SK-N-SH (cell line): Measurements from ENCODE around the gene ABHD17B. TPM values are rescaled to one million over a fixed set of nuclear protein-coding genes. Genes with fewer than 3 reads are reported as not detected.
A peak's percentile ranks its signal among the peaks of the same experiment; 100 is the strongest.

Experiments used
- CTCF ChIA-PET: fragments of 300-600, 350-600 bp; formaldehyde crosslinking; extraction: SDS; loops from one replicate; lab custom pipeline; 2021; lab: Yijun Ruan, JAX
- POLR2A ChIA-PET: fragments of 350-600 bp; sonication (Branson Sonifier 250); formaldehyde crosslinking; extraction: SDS; loops from one replicate; lab custom pipeline; 2020; ENCODE audit warnings: antibody characterized with exemption, inconsistent platforms; lab: Yijun Ruan, JAX
- DNase-seq: peaks from one replicate; pipeline ENCODE4 v3.0.0; 2012
- H2AFZ ChIP-seq: fragments of 200-600 bp; sonication (generic); 2 replicates; pipeline ENCODE4 v1.8.1; 2016; ENCODE audit warnings: antibody characterized with exemption, mild to moderate bottlenecking, low read depth
- H3F3A ChIP-seq: fragments of 200-600 bp; sonication (generic); replicated peaks from 2 replicates; pipeline ENCODE3; 2016; ENCODE audit warnings: antibody characterized with exemption, mild to moderate bottlenecking; ENCODE audit not compliant: insufficient read depth
- H3K27ac ChIP-seq, 2 experiments: fragments of 200-500 bp in 1 of 2; fragments of 200-600 bp in 1 of 2; sonication (Bioruptor generic) in 1 of 2; sonication (generic), shearing (Covaris generic) in 1 of 2; 2 replicates each; pipeline versions ENCODE4 v1.5.1 to v1.6.1; 2014 to 2016; ENCODE audit warnings: low read depth in 2 of 2, inconsistent platforms in 1 of 2, low read length in 1 of 2, mild to moderate bottlenecking in 1 of 2, mixed read lengths in 1 of 2
- H3K27me3 ChIP-seq: fragments of 200-600 bp; sonication (generic), shearing (Covaris generic); 2 replicates; pipeline ENCODE4 v1.6.1; 2016; ENCODE audit warnings: mixed run types; ENCODE audit not compliant: insufficient read depth
- H3K36me3 ChIP-seq, 2 experiments: fragments of 200-500 bp in 1 of 2; fragments of 200-600 bp in 1 of 2; sonication (Bioruptor generic) in 1 of 2; sonication (generic) in 1 of 2; replicated peaks in 1 of 2; 2 replicates each; pipeline versions ENCODE3 to v1.5.1; 2014 to 2016; ENCODE audit warnings: low read length in 1 of 2, mild to moderate bottlenecking in 1 of 2; ENCODE audit not compliant: insufficient read depth in 2 of 2, control insufficient read depth in 1 of 2
- H3K4me1 ChIP-seq, 2 experiments: fragments of 200-500 bp in 1 of 2; fragments of 200-600 bp in 1 of 2; sonication (Bioruptor generic) in 1 of 2; sonication (generic), shearing (Covaris generic) in 1 of 2; 2 replicates each; pipeline versions ENCODE4 v1.5.1 to v1.6.1; 2014 to 2016; ENCODE audit warnings: low read depth in 1 of 2, low read length in 1 of 2, mixed run types in 1 of 2; ENCODE audit not compliant: insufficient read depth in 2 of 2, control insufficient read depth in 1 of 2
- H3K4me2 ChIP-seq: fragments of 200-600 bp; sonication (generic), shearing (Covaris generic); 2 replicates; pipeline ENCODE4 v1.6.1; 2017; ENCODE audit warnings: mixed run types
- H3K4me3 ChIP-seq, 2 experiments: fragments of 200-500 bp in 1 of 2; fragments of 200-600 bp in 1 of 2; sonication (Bioruptor generic) in 1 of 2; sonication (generic), shearing (Covaris generic) in 1 of 2; 2 replicates each; pipeline versions ENCODE4 v1.5.1 to v1.8.1; 2014 to 2016; ENCODE audit warnings: low read depth in 2 of 2, inconsistent platforms in 1 of 2, low read length in 1 of 2, mild to moderate bottlenecking in 1 of 2, mixed read lengths in 1 of 2, moderate library complexity in 1 of 2
- H3K79me2 ChIP-seq: fragments of 200-600 bp; sonication (generic); 2 replicates; pipeline ENCODE4 v1.8.1; 2017; ENCODE audit warnings: mild to moderate bottlenecking; ENCODE audit not compliant: insufficient read depth
- H3K9ac ChIP-seq: fragments of 200-600 bp; sonication (generic); 2 replicates; pipeline ENCODE4 v1.6.1; 2017; ENCODE audit warnings: mixed run types
- H3K9me2 ChIP-seq: fragments of 200-600 bp; sonication (generic); 2 replicates; pipeline ENCODE4 v1.6.1; 2017; ENCODE audit warnings: mixed run types
- H3K9me3 ChIP-seq: fragments of 200-600 bp; sonication (generic); 2 replicates; pipeline ENCODE4 v1.6.1; 2017; ENCODE audit warnings: mixed run types, mild to moderate bottlenecking, moderate library complexity
- H4K20me1 ChIP-seq: fragments of 200-600 bp; sonication (generic); 2 replicates; pipeline ENCODE4 v1.6.1; 2017; ENCODE audit warnings: mild to moderate bottlenecking, mixed run types; ENCODE audit not compliant: insufficient read depth
- EZH2phosphoT487 ChIP-seq: fragments of 200-600 bp; sonication (generic); IDR thresholded peaks from 2 replicates; pipeline ENCODE4 v1.6.1; 2017; ENCODE audit warnings: low read depth, mixed run types, mild to moderate bottlenecking, antibody characterized with exemption, moderate library complexity, borderline replicate concordance
- FOXJ3 ChIP-seq: sonication (generic); formaldehyde crosslinking; IDR thresholded peaks from 2 replicates; pipeline ENCODE4 v1.5.1; 2020; ENCODE audit warnings: mild to moderate bottlenecking, missing genetic modification reagents
- GATA2 ChIP-seq: sonication (generic); formaldehyde crosslinking; IDR thresholded peaks from 2 replicates; pipeline ENCODE4 v1.5.0; 2020; ENCODE audit warnings: mild to moderate bottlenecking, missing genetic modification reagents
- IRF3 ChIP-seq: fragments of 150-350 bp; IDR thresholded peaks from 2 replicates; pipeline ENCODE4 v1.6.1; 2016; ENCODE audit warnings: mild to moderate bottlenecking, low read depth, low read length
- MAX ChIP-seq: IDR thresholded peaks from 2 replicates; pipeline ENCODE4 v1.4.0; 2012; ENCODE audit warnings: low read depth
- MEF2A ChIP-seq: IDR thresholded peaks from 2 replicates; pipeline ENCODE4 v1.4.0; 2012; ENCODE audit warnings: low read depth, borderline replicate concordance
- MXI1 ChIP-seq: IDR thresholded peaks from 2 replicates; pipeline ENCODE4 v1.6.1; 2012; ENCODE audit warnings: mild to moderate bottlenecking, low read depth, low read length, improper control_type of control experiment
- NFIC ChIP-seq: IDR thresholded peaks from 2 replicates; pipeline ENCODE4 v1.4.0; 2012; ENCODE audit warnings: borderline replicate concordance
- RAD21 ChIP-seq: IDR thresholded peaks from 2 replicates; pipeline ENCODE4 v1.6.1; 2012; ENCODE audit warnings: mild to moderate bottlenecking, low read length
- RCOR1 ChIP-seq: fragments of 150-350 bp; IDR thresholded peaks from 2 replicates; pipeline ENCODE4 v1.6.1; 2017; ENCODE audit warnings: antibody characterized with exemption, low read length
- USF1 ChIP-seq: IDR thresholded peaks from 2 replicates; pipeline ENCODE4 v1.4.0; 2012; ENCODE audit warnings: low read depth, borderline replicate concordance
- USF2 ChIP-seq: fragments of 150-350 bp; IDR thresholded peaks from 2 replicates; pipeline ENCODE4 v1.6.1; 2017; ENCODE audit warnings: antibody characterized with exemption, low read length, low read depth, borderline replicate concordance
- WGBS: methylation state at CpG from one replicate; pipeline ENCODE4 v1.1.6; 2017; ENCODE audit warnings: low lambda C conversion rate; 5-methylcytosine and 5-hydroxymethylcytosine counted together
- polyA plus RNA-seq, 3 experiments: library from polyadenylated mRNA; depleted of rRNA; stranded (reverse); fragments of >200 nt; gene quantifications; 2 replicates each; pipeline ENCODE4 v1.2.3, GENCODE V29; 2012

ABHD17B gene
- polyA plus RNA-seq, 1 of the 3 experiments (the other 2 are of a cell fraction), result 7.3 TPM

GRCh38 chr9:71929223-71929622 is 18.2 kb upstream of the ABHD17B start:
- WGBS, result 100% methylated on average over 2 of the region's 2 CpGs
- H4K20me1 ChIP-seq, result 0 out of 2 replicates have a peak, but pooled peaks cover 2% of the 10 kb centered on the region
- H3K79me2 ChIP-seq, result peaks cover 50% of the 10 kb centered on the region; the same call in 1 of the 2 replicates
- TF ChIP-seq MXI1, result no peak
- TF ChIP-seq RCOR1, result no peak
- no peak for TF ChIP-seq USF1
- no peak for TF ChIP-seq NFIC
- no peak for TF ChIP-seq MEF2A
- peaks cover 0 to 8% of the 10 kb centered on the region in 2 experiments for H3K36me3 ChIP-seq
- no peaks in the 10 kb centered on the region for H3K9me2 ChIP-seq
- H3K9me3 ChIP-seq, result no peaks in the 10 kb centered on the region
- H3K4me1 ChIP-seq, result no peaks in the 10 kb centered on the region
- CTCF ChIA-PET, result no interaction called here
- no peak overlapping the region for H3K4me3 ChIP-seq
- H2AFZ ChIP-seq, result no peak overlapping the region
- no peak for DNase-seq
- peak overlapping the region in 1 of 2 experiments; percentile 14; a peak in 2 of 4 replicates for H3K27ac ChIP-seq
- H3K9ac ChIP-seq, result no peak overlapping the region
- POLR2A ChIA-PET, result no interaction called here
- H3K27me3 ChIP-seq, result no peaks in the 10 kb centered on the region
- H3F3A ChIP-seq, result peaks cover 3% of the 10 kb centered on the region
- H3K4me2 ChIP-seq, result no peak overlapping the region

GRCh38 chr9:71928806-71929205 is 17.8 kb upstream of the ABHD17B start:
- H3K4me2 ChIP-seq, result no peak overlapping the region
- H3K9me3 ChIP-seq, result no peaks in the 10 kb centered on the region
- no peaks in the 10 kb centered on the region for H3K27me3 ChIP-seq
- peaks cover 51% of the 10 kb centered on the region; the same call in 1 of the 2 replicates for H3K79me2 ChIP-seq
- H3K4me1 ChIP-seq, result no peaks in the 10 kb centered on the region
- 0 out of 2 replicates have a peak, but pooled peaks cover 2% of the 10 kb centered on the region for H4K20me1 ChIP-seq
- H3K9me2 ChIP-seq, result no peaks in the 10 kb centered on the region
- DNase-seq, result no peak
- H3K4me3 ChIP-seq, result no peak overlapping the region
- ChIA-PET CTCF (no interaction called here), POLR2A (no interaction called here)
- peak overlapping the region in 1 of 2 experiments; percentile 14; a peak in 1 of 4 replicates for H3K27ac ChIP-seq
- no peak overlapping the region for H2AFZ ChIP-seq
- H3F3A ChIP-seq, result peaks cover 3% of the 10 kb centered on the region
- 98% methylated on average over 2 of the region's 2 CpGs for WGBS
- no peak for TF ChIP-seq IRF3
- no peak for TF ChIP-seq FOXJ3
- TF ChIP-seq USF2, result no peak
- no peak for TF ChIP-seq EZH2phosphoT487
- TF ChIP-seq GATA2 (CRISPR knock-in tag), result no peak
- no peak for TF ChIP-seq MAX
- no peak for TF ChIP-seq RAD21
- no peak overlapping the region for H3K9ac ChIP-seq
- peaks cover 0 to 8% of the 10 kb centered on the region in 2 experiments for H3K36me3 ChIP-seq
